Measurements from ENCODE around the gene SMIM38. TPM values are rescaled to one million over a fixed set of nuclear protein-coding genes. Genes with fewer than 3 reads are reported as not detected.
A peak's percentile ranks its signal among the peaks of the same experiment; 100 is the strongest.

The SMIM38 gene
- total RNA-seq, 3 donors from 2014 or later, result 0.32 to 2.6 (median 1.6) TPM

- TF ChIP-seq POLR2AphosphoS5 (IDR thresholded peaks at IDR 0.05) (no peak), POLR2A (IDR thresholded peaks at IDR 0.05) (no peak), CTCF (IDR thresholded peaks at IDR 0.05) (no peak)
- Histone ChIP-seq H3K36me3 (no peaks in the 10 kb centered on the region), H3K27me3 (no peaks in the 10 kb centered on the region), H3K4me1 (no peaks in the 10 kb centered on the region), H3K9me3 (no peaks in the 10 kb centered on the region), H3K4me3 (no peak overlapping the region), H3K27ac (no peak overlapping the region)
- peak in 1 of 2 donors; percentile 45 for DNase-seq (ENCODE audit: low spot score in 2 of 2)
- intact Hi-C loops (cut with DNase I; ENCODE audit: low total_unique reads), result no loop called here
Measured at GRCh38 chr11:69204941-69205742, 49.4 kb downstream of the SMIM38 start.

Other genes with a start within 250 kb of the SMIM38 start
- not detected for gene MRGPRD, start 174.9 kb upstream of the SMIM38 start, total RNA-seq
- gene MRGPRF, start 142.7 kb upstream of the SMIM38 start, total RNA-seq, result 10 to 100 TPM in 2 of 3 donors, 1 to 10 TPM in 1; 5.9 to 21.3 (median 12.9) TPM
- 10 to 100 TPM; 13.0 to 18.0 (median 13.8) TPM for gene TPCN2, start 107.0 kb upstream of the SMIM38 start, total RNA-seq
- gene MYEOV, start 138.2 kb downstream of the SMIM38 start, total RNA-seq, result 10 to 100 TPM in 2 of 3 donors, 1 to 10 TPM in 1; 2.8 to 22.0 (median 18.7) TPM

Data from breast epithelium (tissue), 4 donors.